Right atrium auricular region (tissue), 2 donors: Measurements from ENCODE around the gene SLC19A1. TPM values are rescaled to one million over a fixed set of nuclear protein-coding genes. Genes with fewer than 3 reads are reported as not detected.

Experiments used
- DNase-seq: peaks from one replicate; pipeline ENCODE4 v3.0.0-alpha.2; 2019; ENCODE audit warnings: low spot score
- H3K27ac ChIP-seq, 2 donors: fragments of 200-600 bp; sonication (generic); 1 replicate in 1 of 2; 2 replicates in 1 of 2; pipeline ENCODE4 v1.5.1; 2016 to 2019
- H3K27me3 ChIP-seq, 2 donors: fragments of 200-600 bp; sonication (generic); one replicate each; pipeline versions ENCODE4 v1.5.1 to v1.6.0; 2017 to 2019
- H3K36me3 ChIP-seq: fragments of 200-600 bp; sonication (generic); one replicate; pipeline ENCODE4 v1.5.1; 2016
- H3K4me1 ChIP-seq, 2 donors: fragments of 200-600 bp; sonication (generic); one replicate each; pipeline versions ENCODE4 v1.5.1 to v1.6.0; 2017 to 2019
- H3K4me3 ChIP-seq, 2 donors: fragments of 200-600 bp; sonication (generic); 1 replicate in 1 of 2; 2 replicates in 1 of 2; pipeline ENCODE4 v1.5.1; 2017 to 2019; ENCODE audit warnings: mild to moderate bottlenecking in 1 of 2, moderate library complexity in 1 of 2
- H3K9me3 ChIP-seq, 2 donors: fragments of 200-600 bp; sonication (generic); one replicate each; pipeline ENCODE4 v1.5.1; 2019
- total RNA-seq, 2 donors: library from RNA; depleted of rRNA; stranded (reverse); fragments of >200 nt; gene quantifications; one replicate each; pipeline ENCODE4 v1.1.0, GENCODE V29; 2016
- TF ChIP-seq, protein P1 (sequence below), 2 donors: fragments of 200-600 bp; sonication (generic); IDR thresholded peaks; one replicate each; pipeline ENCODE4 v1.5.1; 2019; ENCODE audit warnings: antibody characterized with exemption in 2 of 2

The SLC19A1 gene
- total RNA-seq, 2 donors from 2014 or later = 2.2 to 5.3 TPM

DNA sequence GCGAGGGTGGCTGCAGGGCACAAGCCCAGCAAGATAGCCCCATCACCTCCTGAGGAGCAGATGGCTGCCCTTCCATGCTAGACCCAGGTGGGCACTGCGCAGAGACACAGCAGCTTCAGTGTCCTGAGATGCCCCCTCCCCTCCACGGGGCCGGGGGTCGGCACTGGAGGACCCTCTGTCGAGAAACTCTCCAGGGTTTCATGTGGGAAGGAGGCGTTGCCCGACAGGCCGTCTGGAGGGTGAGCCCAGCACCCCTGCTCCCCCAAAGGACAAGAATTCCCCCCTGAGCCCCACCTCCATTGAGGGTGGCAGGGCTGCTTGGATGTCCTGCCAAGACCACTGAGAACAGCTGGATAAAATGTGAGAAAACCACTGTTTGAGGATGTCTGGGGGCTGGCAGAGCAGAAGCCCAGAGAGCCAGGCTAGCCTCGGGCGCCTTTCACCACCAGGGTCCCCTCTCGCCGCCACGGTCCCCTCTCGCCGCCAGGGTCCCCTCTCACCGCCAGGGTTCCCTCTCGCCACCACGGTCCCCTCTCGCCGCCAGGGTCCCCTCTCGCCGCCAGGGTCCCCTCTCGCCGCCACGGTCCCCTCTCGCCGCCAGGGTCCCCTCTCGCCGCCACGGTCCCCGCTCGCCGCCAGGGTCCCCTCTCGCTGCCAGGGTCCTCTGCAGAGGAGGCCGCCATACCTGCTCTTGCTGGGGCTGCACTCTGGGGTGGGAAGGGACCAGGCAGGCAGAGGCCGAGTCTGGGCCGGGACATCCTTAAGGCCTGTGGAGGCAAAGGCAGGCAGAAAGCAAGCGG, 44.2 kb downstream of the SLC19A1 start:
- Histone ChIP-seq H3K27ac (no peak overlapping the region), H3K4me1 (no peaks in the 10 kb centered on the region), H3K36me3 (peaks cover 46% of the 10 kb centered on the region), H3K4me3 (no peak overlapping the region), H3K27me3 (no peaks in the 10 kb centered on the region), H3K9me3 (no peaks in the 10 kb centered on the region)
- DNase-seq = no peak
- TF ChIP-seq, protein P1, sequence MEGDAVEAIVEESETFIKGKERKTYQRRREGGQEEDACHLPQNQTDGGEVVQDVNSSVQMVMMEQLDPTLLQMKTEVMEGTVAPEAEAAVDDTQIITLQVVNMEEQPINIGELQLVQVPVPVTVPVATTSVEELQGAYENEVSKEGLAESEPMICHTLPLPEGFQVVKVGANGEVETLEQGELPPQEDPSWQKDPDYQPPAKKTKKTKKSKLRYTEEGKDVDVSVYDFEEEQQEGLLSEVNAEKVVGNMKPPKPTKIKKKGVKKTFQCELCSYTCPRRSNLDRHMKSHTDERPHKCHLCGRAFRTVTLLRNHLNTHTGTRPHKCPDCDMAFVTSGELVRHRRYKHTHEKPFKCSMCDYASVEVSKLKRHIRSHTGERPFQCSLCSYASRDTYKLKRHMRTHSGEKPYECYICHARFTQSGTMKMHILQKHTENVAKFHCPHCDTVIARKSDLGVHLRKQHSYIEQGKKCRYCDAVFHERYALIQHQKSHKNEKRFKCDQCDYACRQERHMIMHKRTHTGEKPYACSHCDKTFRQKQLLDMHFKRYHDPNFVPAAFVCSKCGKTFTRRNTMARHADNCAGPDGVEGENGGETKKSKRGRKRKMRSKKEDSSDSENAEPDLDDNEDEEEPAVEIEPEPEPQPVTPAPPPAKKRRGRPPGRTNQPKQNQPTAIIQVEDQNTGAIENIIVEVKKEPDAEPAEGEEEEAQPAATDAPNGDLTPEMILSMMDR (IDR thresholded peaks at IDR 0.05) = no peak

DNA sequence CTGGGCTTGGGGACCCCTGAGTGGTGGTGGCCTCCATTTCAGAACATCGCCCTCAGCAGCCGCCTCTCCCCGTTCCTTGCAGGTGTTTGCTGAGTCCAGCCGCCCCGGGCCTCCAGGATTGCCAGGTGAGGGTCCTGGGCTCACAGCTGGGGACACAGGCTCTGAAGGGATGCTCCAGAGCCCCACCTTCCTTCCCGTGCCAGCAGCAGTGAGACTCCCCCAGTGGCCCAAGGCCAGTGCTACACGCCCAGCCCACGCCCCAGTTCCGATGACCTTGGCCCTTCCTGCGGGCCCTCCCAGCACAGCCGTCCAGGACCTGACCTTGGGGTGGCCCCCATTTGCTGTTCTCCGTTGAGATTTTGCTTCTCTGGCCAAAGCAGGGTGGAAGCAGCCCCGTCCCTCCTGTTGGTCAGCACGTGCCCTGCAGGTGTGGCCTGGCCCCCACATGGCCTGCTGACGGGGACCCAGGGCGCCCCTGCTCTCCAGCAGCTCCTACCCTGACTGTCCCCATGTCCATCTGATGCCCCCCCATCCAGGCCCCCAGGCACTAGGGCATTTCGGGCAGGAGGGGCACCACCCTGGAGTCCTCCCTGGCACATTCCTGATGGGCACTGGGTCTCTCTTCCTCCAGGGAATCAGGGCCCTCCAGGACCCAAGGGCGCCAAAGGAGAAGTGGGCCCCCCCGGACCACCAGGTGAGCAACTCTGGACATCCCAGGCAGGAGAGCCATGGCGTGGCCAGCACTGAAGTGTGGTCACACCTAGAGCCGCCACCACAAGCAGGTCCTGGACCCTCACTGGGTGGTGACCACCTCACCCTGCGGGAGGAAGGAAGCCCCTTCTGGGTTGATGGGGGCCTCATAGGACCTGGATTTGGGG, 45.0 kb downstream of the SLC19A1 start:
- Histone ChIP-seq H3K4me3 (no peak overlapping the region), H3K27me3 (no peaks in the 10 kb centered on the region), H3K9me3 (no peaks in the 10 kb centered on the region), H3K36me3 (peaks cover 46% of the 10 kb centered on the region), H3K27ac (no peak overlapping the region), H3K4me1 (no peaks in the 10 kb centered on the region)
- DNase-seq = no peak
- TF ChIP-seq, protein P1 (IDR thresholded peaks at IDR 0.05) = no peak

DNA sequence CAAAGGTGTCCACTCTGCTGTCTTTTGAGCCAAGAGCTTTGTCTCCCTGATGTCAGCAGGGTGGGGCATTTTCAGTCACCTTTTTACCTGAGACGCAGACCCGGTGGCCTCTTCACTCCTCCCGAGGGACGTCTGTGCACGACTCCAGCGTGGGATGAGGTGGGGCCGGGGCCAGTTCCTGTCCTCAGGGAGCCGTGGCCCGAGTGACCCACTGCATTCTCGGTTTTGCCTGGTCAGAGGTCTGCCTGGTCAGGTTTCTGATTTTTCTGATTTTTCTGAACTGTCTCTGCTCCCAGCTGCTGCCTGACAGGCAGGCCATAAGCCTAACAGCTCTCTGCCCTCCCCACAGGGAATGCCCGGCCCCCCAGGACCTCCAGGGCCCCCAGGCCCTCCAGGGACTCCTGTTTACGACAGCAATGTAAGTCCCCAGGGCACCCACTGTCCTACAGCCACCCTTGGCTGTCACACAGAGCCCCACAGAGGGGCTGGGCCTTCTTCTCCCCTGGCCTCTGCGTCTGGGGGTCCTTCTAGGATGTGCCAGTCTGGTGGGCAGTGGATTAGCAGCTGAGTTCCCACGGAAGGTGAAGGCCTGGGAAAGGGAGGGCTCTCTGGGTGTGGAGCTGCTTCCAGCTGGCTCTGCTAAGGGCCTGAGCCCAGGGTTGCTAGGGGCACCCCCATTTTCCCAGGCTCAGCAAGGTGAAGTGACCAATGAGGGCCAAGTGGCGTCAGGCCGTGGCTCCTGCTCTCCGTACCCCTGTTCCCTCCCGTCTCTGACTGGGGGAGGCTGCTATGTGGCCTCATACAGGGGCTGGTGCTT, 45.9 kb downstream of the SLC19A1 start:
- Histone ChIP-seq H3K36me3 (peaks cover 54% of the 10 kb centered on the region), H3K9me3 (no peaks in the 10 kb centered on the region), H3K27ac (no peak overlapping the region), H3K4me1 (no peaks in the 10 kb centered on the region), H3K27me3 (no peaks in the 10 kb centered on the region), H3K4me3 (no peak overlapping the region)
- TF ChIP-seq, protein P1 (IDR thresholded peaks at IDR 0.05) = no peak
- DNase-seq = no peak

DNA sequence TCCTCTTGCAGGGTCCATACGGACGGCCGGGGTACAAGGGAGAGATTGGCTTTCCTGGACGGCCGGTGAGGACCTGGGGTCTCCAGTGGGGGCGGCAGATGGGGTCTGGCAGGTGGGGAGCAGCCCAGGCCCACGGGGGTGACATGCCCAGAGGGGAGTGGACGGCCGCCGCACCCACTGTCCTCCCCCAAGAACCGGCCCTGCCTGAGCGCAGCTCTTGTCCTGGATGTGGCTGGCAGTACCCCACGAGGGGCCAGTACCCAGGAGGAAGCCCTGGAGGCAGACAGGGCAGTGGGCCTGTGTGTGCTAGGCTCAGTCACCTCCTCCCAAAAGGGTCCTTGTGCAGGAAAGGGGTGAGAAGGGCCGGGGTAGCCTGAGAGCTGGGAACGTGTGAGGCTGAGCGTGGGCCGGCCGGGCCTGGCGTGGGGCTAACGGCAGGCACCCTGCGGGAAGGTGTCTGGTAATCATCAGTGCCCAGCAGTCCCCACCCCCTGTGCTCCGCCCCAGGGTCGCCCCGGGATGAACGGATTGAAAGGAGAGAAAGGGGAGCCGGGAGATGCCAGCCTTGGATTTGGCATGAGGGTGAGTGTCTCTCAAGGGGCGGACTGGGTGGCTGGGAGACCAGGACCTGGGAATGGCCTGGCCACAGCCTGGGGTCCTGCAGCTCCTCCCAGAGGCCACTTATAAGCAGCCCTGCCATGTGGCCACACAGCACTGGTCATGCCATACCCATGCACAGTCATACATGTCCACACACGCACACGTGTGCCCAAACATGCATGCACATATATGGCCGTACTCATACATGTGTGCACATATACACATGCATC, 47.2 kb downstream of the SLC19A1 start:
- H3K36me3 ChIP-seq = peaks cover 59% of the 10 kb centered on the region
- no peak for DNase-seq
- H3K4me1 ChIP-seq = no peaks in the 10 kb centered on the region
- no peak overlapping the region for H3K27ac ChIP-seq
- H3K4me3 ChIP-seq = no peak overlapping the region
- no peaks in the 10 kb centered on the region for H3K27me3 ChIP-seq
- H3K9me3 ChIP-seq = no peaks in the 10 kb centered on the region
- TF ChIP-seq, protein P1 (IDR thresholded peaks at IDR 0.05) = no peak
